ENCODE results near the gene MYLK4.
A peak's percentile ranks its signal among the peaks of the same experiment; 100 is the strongest.

The MYLK4 gene

DNA sequence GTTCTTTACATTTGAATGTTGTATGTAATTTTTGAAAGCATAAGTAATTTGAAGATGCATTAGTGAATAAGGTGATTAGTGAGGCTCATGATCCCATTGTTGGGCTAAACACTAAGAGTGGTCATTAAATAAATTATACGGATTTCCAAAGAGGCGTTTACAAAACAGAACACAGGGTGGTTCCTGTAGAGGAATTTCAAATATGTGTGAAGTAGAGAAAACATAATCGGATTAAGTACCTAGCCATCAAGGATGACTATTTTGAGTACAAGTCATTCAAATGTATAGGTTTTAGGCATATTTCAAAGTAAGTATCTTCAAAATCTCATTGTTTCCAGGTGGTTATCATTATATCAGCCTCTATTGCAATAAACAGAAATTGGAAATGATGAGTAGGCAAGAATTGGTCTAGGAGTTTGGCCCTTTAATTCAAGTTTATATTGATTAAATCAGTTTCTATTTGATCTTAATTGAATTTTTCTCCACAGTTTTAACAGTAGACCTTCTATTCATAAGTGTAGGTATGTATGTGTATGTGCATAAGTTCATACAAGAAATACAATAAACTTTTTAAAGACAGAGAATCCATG is 94.8 kb downstream of the MYLK4 start:
- DNase-seq = no peak

DNA sequence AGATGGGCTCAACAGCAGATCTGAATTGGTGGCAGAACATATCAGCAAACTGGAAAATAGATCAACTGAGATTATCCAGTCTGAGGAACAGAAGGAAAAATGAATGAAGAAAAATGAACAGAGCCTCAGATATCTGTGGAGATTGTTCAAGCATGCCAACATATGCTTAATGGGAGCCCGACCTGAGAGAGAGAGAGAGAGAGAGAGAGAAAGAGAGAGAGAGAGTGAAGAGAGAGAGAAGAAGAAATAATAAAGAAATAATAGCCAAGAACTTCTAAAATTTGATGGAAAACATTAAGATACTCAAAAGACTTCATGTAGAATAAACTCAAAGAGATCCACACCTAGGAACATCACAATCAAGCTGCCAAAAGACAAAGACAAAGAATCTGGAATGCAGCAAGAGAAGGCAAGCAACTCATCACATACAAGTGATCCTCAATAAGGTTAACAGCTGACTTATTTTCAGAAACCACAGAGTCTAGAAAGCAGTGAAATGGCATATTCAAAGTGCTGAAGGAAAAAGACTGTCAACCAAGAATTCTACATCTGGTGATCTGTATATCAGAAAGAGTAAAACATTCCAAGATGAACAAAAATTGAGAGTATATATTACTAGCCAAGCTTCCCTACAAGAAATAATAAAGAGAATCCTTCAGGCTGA is 97.2 kb downstream of the MYLK4 start:
- DNase-seq = no peak

DNA sequence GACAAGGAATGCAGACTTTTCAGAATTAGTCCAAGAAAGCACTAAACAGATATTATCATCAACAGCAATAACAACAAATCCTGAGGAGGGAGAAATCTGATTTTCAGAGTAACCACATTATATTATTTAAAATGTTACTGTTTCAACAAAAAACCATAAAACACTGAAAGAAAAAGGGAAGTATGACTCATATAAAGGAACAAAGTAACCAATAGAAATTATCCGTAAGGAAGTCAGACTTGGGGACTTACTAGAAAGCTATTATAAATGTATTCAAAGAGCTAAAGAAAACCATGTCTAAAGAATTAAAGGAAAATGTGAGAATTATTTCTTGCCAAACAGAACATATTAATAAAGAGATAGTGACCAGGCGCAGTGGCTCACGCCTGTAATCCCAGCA is 98.1 kb downstream of the MYLK4 start:
- DNase-seq = no peak

- no peak for DNase-seq
These were observed 98.8 kb downstream of the MYLK4 start for GRCh38 chr6:2651961-2652360.

GRCh38 chr6:2651536-2651935 is 99.2 kb downstream of the MYLK4 start:
- DNase-seq = no peak

DNA sequence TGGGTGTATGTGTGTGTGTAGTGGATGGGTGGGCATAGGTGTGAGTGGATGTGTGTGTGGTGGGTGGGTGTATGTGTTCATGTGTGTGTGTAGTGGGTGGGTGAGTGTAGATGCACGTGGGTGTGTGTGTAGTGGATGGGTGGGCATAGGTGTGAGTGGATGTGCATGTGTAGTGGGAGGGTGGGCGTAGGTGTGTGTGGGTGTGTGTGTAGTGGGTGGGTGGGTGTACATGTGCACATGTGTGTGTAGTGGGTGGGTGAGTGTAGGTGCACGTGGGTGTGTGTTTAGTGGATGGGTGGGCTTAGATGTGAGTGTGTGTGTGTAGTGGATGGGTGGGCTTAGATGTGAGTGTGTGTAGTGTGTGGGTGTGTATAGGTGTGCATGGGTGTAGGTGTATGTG is 104.4 kb downstream of the MYLK4 start:
- no peak for DNase-seq

DNA sequence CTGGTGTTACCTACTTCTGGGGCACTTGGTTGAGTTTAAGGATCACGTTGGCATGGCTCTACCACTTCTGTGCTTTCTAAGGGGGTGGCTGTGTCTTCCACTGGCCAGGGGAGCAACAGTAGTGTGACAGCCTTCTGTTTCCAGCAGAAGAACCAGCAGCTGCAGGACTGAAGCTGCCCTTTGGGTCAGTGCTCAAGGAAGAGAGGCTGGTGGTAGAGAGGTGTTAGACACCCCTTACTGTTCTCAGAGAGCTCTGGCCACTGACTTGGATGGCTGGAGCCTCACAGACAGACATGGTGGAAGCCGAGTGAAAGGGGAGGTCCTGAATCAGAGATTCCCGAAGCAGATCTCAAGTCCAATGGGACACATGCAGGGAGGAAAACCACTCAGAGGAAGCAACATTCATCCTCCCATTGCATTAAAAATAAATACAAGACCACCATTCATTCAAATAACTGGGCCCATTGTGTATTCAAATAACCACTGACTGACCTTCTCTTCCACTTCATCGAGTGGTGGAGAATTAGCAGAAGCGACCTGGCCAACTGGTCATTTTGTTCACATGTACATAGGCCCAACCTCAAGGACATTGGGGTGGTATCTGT is 106.7 kb downstream of the MYLK4 start:
- no peak for DNase-seq

DNA sequence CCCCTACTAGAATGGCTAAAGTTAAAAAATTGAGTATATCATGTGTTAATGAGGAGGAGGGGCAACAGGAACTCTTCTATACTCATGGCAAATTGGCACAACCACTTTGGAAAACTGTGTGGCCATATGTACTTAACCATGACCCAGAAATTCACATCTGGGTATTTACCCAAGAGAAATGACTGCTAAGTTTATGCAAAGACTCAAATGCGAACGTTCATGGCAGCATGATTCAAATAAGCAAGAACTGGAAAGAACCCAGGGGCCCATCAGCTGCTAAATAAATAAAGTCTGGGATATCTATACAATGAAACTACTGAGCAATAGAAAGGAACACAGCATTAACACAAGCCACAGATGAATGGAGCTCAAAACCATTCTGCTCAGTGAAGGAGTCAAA is 107.6 kb downstream of the MYLK4 start:
- DNase-seq = no peak

DNA sequence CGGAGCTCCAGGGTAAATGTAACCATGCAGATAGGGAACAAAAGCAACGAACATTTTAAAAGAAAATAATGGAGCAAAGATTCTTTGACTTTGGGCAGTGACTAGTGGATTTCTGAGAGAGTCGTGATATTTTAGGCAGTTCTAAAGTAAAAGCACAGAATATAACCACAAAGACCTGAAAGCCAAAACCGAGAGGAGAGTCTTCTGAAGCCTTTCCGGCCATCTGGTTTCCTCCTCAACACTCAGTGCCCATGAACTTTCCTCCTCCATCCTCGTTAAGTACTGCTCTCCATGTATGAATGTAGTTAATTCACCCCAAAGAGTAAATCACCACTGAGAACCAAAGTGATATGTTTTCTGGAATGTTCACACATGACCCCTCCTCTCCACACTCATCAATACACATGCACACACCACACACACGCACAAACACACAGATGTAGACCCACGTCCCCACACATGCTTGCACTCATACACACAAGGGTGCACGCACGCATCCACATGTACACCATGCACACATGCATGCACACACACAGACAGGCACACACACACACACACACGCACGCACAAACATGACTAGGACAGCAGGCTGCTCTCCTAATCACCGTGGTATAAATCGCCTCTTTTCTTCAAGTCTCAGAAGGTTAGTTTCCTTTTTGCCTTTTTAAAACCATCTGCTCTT is 109.5 kb downstream of the MYLK4 start:
- DNase-seq = no peak

DNA sequence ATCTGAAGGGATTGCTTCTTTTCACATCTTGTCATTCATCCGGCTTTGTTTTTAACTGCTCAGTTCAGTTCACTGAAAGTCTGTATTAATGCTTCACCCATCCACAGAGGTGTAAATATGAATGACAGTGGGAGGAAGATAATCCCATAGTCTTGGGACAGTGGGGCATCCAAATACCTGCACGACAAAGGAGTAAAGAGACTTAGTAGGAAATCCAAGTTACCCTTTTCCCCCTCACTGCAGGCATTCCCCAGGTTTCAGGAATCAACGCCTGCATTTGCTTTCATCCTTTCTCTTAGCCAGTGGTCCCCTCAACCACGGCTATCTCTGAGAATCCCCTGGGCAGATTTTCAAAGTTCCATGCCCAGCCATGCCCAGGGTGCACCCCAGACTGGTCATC is 110.2 kb downstream of the MYLK4 start:
- no peak for DNase-seq

GRCh38 chr6:2639896-2640295 is 110.8 kb downstream of the MYLK4 start:
- DNase-seq = no peak

- DNase-seq = no peak
These were observed 111.6 kb downstream of the MYLK4 start for GRCh38 chr6:2639167-2639566.

GRCh38 chr6:2636672-2637071 is 114.0 kb downstream of the MYLK4 start:
- DNase-seq = no peak

DNA sequence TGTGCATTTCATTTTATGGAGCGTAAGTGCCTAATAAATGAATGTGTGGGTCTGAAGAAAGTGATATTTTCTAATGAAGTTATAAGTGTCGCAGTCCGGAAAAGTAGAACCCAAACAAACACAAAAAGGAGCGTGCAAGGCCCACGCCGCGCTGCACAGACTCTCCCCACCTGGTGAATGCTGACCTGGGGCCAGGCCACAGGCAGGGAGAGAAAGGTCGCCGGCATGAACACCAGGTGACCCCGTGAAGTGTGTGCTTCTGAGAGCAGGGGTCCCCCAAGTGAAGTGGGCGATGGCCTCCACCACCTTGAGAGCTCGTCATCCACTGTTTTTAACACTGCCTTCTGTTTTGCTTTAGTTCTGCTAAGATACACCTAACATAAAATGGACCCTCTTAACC is 114.8 kb downstream of the MYLK4 start:
- no peak for DNase-seq

DNA sequence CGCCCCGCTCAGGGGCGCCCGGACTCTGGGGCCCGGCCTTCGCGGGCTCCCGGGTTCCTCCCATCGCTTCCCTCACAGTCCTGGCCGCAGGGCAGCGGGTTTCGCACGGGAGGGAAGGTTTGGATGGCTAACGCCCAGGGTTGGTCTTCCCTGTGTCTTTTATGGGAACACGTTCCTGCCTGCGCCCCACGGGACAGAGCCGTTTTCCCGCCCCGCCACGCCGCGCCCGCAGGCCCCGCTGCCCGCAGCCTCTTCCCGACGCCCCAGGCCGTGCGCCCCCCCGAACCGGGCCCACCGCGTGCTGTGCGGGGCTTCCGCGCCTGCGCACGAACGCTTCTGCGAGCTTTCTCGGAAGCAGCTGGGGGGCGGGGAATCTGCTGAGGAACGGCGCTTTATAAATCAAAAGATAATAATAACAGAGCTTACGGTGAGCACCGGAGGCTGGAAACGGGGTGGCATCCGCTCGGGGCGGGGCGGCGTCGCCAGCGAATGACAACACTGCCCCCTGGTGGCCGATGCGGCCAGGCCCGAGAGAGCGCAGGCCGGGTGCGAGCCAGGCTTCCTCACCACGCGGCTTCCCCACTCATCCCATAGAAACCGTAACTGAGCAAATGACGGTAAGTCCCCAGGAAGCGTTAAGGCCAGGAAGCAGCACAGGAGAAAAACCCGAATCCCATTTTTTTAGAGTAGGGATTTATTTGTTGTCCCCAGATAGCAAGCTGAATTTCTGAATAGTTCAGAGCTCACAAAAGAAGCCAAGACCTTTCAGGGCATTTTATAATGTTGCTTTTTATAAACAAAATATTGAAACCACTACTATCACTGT is 116.4 kb downstream of the MYLK4 start:
- peak; percentile 72 for DNase-seq

DNA sequence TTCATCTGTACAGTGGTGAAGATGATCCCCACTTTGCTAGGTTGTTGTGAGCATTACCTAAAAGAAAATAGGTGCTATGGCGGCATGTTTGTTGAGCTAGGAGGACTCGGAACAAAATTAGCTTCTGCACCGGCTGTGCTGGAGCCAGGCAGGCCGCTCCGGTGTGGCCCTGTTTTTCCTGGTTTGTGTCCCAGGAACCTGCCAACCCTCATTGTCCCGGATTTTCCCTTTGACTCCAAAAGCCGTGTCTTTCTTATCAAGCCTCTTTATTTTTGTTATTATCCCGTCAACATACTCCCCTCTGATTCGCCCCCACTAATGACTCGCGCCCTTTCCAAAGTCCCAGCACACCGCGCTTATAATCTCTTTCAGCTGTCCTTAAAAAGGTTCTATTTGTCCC is 117.0 kb downstream of the MYLK4 start:
- no peak for DNase-seq

GRCh38 chr6:2632976-2633584 is 117.6 kb downstream of the MYLK4 start:
- no peak for DNase-seq

- no peak for DNase-seq
These were observed 118.4 kb downstream of the MYLK4 start for GRCh38 chr6:2632368-2632767.

- no peak for DNase-seq
These were observed 119.7 kb downstream of the MYLK4 start for GRCh38 chr6:2630891-2631571.

GRCh38 chr6:2630359-2630758 is 120.4 kb downstream of the MYLK4 start:
- no peak for DNase-seq

DNA sequence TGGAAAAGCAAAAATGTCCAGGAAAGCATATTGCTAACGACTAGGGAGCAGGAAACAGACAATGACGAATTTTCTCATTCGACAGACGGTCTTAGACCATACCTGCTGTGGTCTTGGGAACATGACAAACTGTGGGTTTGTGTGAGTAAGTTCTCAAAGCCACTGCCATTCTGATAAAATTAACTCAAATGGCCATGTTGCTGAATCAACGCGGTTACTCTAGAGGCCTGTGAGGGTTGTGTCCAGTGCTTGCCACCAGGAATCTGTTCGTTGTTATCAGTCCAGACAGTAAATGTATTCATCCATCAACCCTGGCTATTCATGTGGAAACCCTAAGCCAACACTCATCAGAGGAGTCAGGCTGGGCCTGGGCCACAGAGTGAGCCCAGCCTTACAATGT is 124.3 kb downstream of the MYLK4 start:
- DNase-seq = no peak

- DNase-seq = no peak
These were observed 125.1 kb downstream of the MYLK4 start for GRCh38 chr6:2625581-2625980.

All from stimulated activated naive CD4-positive, alpha-beta T cell treated with Interleukin-2 at 50 U/mL for 16 hours (primary cell).